ENCODE data around the gene RNF182.
"Not testable (repeated sequence)": the region's sequence is repeated elsewhere in the genome, so short reads cannot be mapped to it uniquely, and the experiment has no call there.

The RNF182 gene

GRCh38 chr6:14016935-14017625, 92.3 kb downstream of the RNF182 start:
- no peak for DNase-seq (ENCODE audit: extremely low read depth, low read depth)
- no peak for TF ChIP-seq CTCF (IDR thresholded peaks at IDR 0.05; ENCODE audit: low read depth, low read length, missing control alignments)
- no peak overlapping the region for H3K4me3 ChIP-seq (replicated peaks; ENCODE audit: low read depth, low read length)

GRCh38 chr6:14017626-14018475, 93.1 kb downstream of the RNF182 start:
- DNase-seq (ENCODE audit: extremely low read depth, low read depth): no peak
- H3K4me3 ChIP-seq (replicated peaks; ENCODE audit: low read depth, low read length): no peak overlapping the region

DNA sequence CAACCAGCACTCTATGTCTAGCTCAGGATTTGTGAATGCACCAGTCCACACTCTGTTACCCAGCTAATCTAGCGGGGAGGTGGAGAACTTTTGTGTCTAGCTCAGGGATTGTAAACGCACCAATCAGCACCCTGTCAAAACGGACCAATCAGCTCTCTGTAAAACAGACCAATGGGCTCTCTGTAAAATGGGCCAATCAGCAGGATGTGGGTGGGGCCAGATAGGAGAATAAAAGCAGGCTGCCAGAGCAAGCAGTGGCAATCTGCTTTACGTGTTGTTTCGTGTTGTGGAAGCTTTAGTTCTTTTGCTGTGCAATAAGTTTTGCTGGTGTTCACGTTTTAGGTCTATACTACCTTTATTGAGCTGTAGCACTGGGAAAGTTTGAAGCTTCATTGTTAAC, 93.8 kb downstream of the RNF182 start:
- DNase-seq (ENCODE audit: extremely low read depth, low read depth): not testable (repeated sequence)

More at GRCh38 chr6:14017626-14018475, 93.1 kb downstream of the RNF182 start:
- TF ChIP-seq CTCF (IDR thresholded peaks at IDR 0.05; ENCODE audit: low read depth, low read length, missing control alignments): no peak

DNA sequence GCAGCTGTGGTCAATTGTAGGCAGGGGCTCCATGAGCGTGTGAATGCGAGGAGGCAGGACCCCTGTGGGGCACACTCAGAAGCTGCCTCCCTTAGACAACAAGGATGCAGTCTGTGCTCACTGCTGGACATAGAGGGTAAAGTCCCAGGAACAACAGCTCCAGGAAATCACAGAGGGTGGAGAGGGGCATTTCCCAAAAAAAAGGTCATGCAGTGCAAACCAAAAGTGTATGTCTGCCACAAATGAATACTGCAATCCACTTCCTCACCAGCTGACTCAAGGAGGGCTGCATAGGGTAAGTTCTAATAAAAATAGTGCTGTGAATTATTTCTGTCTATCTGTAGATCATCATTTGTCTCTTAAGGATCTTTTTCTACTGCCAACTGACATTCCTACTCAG, 95.8 kb downstream of the RNF182 start:
- no peak for TF ChIP-seq CTCF (IDR thresholded peaks at IDR 0.05; ENCODE audit: low read depth, low read length, missing control alignments)
- H3K4me3 ChIP-seq (replicated peaks; ENCODE audit: low read depth, low read length): no peak overlapping the region
- DNase-seq (ENCODE audit: extremely low read depth, low read depth): no peak

More for the DNA sequence above, 93.8 kb downstream of the RNF182 start:
- H3K4me3 ChIP-seq (replicated peaks; ENCODE audit: low read depth, low read length): not testable (repeated sequence)

DNA sequence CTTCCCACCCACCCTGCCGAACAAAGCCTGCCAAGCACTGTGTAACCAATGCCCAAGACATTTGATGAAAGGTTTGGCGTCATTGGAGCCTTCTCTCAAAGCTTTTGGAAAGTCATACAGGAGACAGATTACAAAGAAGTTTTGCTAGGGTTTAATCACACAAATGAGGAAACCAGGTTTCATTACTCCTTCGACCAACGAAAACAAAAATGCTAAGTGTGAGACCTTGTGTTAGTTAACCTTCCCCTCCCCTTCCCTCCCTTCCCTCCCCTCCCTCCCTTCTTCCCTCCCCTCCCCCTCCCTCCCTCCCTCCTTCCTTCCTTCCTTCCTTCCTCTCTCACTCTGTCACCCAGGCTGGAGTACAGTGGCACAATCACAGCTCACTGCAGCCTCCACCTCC, 96.7 kb downstream of the RNF182 start:
- H3K4me3 ChIP-seq (replicated peaks; ENCODE audit: low read depth, low read length): no peak overlapping the region
- DNase-seq (ENCODE audit: extremely low read depth, low read depth): no peak
- TF ChIP-seq CTCF (IDR thresholded peaks at IDR 0.05; ENCODE audit: low read depth, low read length, missing control alignments): no peak

DNA sequence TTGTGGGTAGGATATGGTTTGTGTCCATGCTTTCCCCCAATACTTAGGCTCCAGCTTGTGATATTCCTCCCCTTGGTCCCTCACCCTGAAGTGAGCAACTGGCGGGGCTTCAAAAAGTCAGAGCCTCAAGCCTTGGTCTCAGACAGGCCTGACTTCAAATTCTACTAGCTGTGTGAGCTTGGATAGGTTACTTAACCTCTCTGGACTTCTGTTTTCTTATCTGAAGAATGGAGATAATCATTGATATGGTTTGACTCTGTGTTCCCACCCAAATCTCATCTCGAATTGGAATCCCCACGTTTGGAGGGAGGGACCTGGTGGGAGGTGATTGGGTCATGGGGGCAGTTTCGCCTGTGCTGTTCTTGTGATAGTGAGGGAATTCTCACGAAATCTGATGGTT, 97.9 kb downstream of the RNF182 start:
- no peak for DNase-seq (ENCODE audit: extremely low read depth, low read depth)
- no peak for TF ChIP-seq CTCF (IDR thresholded peaks at IDR 0.05; ENCODE audit: low read depth, low read length, missing control alignments)
- no peak overlapping the region for H3K4me3 ChIP-seq (replicated peaks; ENCODE audit: low read depth, low read length)

GRCh38 chr6:14023855-14024254, 99.1 kb downstream of the RNF182 start:
- DNase-seq (ENCODE audit: extremely low read depth, low read depth): no peak
- no peak overlapping the region for H3K4me3 ChIP-seq (replicated peaks; ENCODE audit: low read depth, low read length)
- TF ChIP-seq CTCF (IDR thresholded peaks at IDR 0.05; ENCODE audit: low read depth, low read length, missing control alignments): no peak

Data from HFF-Myc (cell line).